GOT3 (cell line): ENCODE measurements around the gene DUSP10.

ENCODE experiments used
- DNase-seq: peaks from one replicate; lab custom pipeline; 2025; ENCODE audit warnings: mixed read lengths; lab: John Stamatoyannopoulos, UW

The DUSP10 gene

DNA sequence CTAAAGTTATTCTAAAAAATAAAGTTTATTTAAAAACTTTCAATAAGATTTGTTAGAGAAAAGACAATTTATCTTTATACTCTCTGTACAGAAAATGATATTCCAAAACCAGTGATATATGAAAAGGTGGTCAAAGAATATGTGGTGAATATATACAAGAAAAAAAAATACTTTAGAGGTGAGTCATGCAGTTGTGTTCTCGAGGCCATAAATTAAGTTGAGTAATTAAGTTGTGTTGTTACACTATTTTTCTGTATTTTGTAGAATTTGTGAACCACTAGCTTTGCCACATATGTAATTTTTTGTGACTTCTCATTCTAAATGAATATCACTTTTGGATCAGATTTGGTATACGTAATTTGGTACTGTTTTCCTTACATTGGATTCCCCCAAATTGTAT lies 23.6 kb upstream of the DUSP10 start:
- DNase-seq, result no peak

DNA sequence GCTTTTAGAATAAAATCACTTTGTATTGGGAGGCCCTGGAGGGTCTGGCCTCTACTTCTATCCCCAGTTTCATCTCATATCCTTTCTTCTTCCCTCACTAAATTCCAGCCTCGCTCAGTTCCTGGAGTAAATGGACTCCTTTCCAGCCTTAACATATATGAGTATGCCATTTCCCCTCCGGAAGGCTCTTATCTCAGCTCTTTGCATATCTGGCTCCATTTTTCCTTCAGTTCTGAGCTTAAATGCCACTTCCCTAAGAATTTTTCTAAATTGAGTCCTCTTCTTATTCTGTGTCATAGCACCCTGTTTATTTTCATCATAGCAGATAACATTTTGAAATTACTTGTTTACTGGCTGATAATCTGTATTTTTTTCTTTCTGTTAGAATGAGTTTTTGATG lies 20.2 kb upstream of the DUSP10 start:
- no peak for DNase-seq

DNA sequence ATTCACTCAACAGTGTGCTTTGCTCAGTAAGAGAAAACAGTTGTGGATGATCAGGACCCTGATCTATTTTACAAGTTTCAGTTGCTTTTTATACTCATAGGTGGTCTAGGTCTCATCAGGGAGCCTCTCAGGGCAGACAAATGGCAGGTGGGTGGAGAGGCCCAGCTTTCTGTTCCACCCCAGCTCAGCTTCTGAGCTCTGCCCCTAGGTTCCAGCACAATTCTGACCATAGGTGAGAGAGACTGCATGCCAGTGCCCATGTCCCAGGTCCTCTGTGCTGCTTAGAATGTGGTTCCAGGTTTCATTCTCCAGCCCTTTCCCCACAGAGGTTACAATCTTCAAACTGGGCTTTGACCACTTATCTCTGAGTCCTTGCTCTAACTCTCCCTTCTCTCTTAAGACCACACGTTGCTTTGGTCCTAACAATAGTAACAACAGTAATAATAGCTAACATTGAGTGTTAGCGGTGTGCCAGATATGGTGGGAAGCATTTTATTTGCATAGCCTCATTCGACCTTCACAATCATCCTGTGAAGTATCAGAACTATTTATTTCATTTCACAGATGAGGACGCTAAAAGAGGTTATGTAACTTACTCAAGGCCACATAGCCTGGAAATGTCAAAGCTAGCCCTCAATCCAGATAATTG lies 19.6 kb upstream of the DUSP10 start:
- DNase-seq, result no peak

DNA sequence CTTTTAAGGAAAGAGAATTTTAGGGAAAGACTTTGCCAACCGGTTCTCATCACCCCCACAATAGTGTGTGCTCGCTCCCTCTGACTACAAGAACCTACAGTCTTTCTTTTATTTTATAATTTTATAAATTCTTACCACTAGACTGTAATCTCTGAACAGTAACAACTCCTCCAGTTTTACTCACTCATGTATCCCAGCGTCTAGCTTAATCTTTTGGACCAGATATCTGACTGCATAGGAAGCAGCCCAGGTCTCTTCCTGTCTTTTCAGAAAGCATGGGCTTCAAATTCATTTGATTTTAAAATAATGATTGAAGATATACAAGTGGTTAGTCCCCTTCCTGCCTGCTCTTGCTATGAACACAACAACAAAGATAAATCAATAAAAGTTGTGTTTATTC lies 19.0 kb upstream of the DUSP10 start:
- DNase-seq, result no peak

DNA sequence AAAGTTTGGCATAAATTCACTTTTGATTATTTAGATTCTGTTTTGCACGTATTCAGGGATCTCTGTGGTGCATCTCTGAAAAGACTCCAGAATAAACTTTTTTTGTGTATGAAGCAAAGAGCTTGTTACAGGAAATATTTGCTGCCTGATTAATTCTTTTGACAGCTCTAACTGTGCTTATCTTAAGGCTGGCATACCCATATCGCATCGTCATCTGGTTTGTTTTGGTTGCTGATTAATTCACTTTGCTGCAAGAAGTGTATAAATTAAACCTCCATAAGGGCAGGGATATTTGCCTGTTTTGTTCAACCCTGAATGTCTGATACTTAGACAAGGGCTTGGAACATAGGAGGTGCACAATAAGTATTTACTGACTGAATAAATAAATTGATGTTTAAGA lies 17.5 kb upstream of the DUSP10 start:
- no peak for DNase-seq

DNA sequence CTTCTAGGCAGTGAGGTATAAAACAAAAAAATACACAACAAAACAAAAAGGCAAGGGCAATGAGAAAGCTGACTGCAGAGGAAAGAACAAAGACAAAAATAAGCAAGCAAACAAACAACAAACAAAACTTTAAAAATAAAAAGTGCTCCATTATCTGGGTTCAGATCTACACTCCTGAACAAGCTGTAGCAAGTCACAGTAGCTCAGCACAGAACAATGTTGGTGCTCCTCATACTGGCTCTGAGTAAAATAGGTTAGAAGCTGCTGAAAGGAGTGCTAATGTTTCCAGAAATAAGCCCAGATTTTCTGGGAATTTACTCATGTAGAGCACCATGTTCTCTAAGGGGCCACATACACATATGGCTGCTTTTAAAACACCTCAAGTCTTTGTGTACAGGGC lies 16.6 kb upstream of the DUSP10 start:
- no peak for DNase-seq

DNA sequence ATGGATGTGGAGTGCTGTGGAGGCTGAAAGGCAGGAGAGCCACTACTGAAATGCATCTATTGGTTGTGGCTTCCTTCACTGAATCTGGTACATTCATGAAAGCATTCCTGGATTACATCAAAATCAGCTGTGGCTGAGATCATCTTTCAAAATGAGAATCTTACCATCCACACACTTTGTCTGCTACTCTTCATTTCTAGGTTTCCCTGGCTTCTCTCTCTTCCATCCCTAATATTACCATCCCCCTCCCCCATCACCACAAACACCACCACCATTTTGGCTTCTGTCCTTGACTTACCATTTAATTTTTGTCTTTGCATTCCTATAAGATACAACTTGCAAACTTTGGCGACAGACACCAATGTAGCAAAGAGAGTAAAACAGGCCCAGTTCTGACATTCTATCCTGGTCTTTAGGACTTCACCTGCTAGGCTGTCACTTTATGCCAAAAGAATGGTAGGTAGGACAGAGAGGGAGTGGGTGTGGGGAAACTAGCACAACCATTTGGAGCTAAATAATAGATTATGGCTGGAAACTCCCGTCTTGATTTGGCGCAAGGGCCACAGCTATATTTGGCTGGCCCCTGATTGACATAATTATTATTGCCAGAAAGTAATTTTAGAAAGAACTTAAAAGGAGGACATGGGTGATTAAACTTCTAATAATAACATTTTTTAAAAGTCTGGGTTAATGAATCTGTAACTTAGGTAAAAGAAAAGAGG lies 15.1 kb upstream of the DUSP10 start:
- DNase-seq, result no peak

DNA sequence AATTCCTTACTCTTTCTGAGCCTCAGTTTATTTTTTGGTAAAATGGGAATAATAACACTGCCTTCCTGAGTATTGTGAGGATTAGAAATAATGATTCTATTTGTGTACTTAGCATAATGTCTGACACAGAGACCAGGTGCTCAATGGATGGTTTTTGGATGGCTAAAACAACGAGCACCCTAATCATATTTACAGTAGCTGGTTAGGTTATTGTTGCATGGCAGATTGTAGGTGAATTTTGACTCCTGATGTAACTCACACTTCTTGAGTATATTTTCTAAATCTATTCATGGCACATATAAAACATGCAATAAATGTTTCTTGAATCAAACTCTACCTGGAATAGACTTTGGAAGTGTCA lies 11.9 kb upstream of the DUSP10 start:
- no peak for DNase-seq

DNA sequence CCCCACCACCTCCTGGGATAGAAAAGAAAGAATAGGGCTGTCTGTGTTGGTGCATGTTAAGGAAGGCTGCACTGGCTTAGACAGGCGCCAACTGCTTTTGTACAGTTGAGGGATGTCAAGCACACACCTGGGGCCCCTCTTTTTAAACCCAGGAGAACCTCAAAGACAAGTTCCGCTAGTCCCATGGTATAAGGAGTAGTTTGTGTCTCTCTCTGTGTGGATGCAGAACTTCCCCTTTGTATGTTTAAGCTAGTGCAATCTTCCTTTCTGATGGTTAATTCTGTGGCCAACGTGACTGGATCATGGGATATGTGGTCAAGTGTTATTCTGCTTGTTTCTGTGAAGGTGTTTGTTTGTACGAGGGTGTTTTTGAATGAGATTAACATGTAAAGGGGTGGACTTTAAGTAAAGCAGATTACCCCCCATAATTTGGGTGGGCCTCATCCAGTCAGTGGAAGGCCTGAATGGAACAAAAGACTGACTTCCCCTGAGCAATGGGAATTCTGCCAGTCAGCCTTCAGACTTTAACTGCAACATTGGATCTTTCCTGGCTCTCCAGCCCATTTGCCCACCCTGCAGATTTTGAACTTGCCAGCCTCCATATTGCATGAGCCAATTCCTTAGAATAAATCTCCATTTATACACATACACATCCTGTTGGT lies 9.5 kb upstream of the DUSP10 start:
- DNase-seq, result no peak

DNA sequence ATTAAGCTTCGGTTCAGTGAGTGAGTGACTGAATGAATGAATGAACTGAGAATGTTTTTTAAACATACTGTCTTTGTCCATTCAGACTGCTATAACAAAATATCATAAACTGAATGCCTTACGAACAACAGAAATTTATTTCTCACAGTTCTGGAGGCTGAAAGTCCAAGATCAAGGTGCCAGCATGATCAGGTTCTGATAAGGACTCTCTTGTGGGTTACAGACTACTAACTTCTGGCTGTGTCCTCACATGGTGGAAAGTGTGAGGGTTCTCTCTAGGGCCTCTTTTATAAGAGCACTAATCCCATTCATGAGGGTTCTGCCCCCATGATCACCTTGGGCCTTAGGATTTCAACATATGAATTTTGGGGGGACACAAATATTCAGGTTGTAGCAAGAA lies 7.1 kb upstream of the DUSP10 start:
- DNase-seq, result no peak

DNA sequence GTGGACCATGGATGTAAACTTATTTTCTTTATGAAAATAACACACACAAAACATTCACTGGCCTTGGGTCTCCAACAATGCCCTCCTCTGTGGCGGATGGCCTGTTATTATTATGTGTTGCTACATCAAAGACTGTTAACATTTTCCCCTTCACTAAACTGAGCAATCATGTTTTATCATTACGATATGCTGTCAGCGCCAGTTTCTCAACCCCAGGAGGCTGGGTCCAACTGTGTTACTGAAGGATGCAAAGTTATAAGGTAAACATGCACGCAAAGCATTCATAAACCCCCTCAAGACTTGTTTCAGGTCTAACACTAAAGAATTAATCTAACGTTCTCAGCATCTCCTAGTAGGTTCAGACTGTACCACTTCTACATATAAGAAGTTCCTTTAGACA lies 6.0 kb upstream of the DUSP10 start:
- no peak for DNase-seq

DNA sequence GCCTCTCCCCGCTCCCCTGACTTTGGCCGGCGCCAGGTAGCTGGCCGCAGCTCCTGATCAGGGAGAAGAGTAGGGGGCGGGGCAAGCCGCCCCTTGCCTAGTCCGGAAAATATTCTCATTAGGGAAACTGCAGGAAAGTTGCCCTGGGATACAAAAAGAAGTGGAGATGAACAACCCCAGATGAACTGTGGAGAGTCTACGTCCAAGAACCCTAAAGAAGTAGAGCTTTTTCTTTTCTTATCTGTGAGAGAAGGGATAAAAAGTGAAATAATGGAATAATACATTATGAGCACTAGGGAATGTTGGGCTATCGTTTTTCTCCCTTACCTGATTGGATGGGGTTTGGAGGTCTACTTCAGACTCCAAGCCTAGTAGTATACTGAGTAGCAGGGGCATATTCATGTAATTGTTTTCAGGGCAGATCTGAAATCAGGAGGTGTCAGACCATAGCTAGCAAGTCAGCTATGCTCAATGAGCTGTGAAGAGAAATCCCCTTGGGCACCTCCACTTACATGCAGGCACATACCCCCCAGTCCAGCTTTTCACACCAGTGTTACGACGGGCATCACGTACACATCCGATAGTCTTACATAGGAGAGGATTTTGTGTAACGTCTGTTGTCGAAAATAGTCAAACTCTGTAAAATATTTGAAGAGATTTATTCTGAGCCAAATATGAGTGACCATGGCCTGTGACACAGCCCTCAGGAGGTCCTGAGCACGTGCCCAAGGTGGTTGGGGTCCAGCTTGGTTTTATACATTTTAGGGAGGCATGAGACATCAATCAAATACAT lies 1.7 kb upstream of the DUSP10 start:
- DNase-seq, result no peak

DNA sequence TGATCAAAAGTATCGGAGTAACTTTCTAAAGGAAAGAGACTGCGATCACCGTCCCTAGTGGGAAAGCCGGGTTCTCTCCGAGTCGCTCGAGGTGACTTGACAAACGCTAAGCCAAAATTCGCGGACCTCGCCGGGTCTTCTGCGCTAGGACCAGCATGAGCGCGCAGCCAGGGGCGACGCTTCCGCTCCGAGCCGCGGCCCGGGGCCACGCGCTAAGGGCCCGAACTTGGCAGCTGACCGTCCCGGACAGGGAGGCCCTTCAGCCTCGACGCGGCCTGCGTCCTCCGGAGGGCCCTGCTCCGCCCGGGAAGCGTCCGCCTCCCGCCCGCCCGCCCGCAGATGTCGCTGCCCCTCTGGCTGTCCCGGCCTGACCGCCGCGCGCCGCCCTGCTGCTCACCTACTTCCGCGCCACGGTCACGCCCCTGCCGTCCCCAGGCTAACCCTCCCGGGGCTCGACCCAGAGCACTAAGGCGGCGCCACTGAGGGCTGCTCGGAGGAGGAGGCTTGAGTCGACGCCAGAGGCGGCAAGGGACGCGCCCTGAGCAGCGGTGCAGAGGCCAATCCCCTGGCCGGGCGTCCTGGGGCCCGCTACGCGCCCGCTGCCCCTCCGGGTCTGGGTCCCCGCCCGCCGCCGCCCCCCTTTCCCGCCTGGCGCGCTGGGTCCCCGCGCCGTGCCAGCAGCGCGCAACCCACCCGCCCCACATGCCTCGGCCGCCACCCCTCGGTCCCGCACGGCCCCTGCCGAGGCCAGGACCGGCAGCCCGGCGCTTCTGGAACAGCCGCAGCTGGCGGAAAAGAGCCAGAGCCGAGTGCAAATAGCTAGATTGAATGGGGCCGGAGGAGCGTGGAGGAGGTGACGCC lies 896 bp upstream of the DUSP10 start:
- DNase-seq, result no peak

DNA sequence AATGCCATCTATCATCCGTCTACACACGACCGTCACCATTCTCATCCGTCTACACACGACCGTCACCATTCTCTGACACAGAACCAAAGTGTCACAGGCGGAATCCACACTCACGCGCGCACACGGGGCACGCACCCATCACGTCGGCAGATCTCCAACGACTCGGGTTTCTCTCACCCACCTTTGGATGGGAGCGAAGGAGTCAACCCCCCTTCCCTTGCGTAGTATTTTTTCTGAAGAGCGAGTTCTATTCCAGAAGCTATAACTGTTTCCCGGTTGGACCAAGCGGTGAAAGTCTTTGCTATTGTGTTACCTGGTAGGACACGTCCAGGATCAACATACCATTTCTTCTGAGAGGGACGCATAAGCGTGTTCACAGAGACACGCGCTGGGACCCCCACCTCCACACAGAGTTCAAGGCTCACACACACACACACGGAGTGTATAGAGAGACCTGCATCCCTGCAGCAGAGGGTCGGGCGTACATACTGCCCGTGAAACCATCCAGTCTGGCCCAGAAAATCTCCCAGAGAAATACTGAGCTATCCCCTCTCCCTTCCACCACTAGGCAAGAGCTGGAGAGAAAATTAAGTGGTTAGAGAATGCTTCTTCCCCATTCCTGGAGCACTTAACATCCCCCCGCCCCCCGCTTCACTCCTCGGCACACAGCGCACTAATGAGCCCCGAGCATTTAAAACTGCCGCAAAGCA lies 741 bp downstream of the DUSP10 start:
- DNase-seq, result no peak

DNA sequence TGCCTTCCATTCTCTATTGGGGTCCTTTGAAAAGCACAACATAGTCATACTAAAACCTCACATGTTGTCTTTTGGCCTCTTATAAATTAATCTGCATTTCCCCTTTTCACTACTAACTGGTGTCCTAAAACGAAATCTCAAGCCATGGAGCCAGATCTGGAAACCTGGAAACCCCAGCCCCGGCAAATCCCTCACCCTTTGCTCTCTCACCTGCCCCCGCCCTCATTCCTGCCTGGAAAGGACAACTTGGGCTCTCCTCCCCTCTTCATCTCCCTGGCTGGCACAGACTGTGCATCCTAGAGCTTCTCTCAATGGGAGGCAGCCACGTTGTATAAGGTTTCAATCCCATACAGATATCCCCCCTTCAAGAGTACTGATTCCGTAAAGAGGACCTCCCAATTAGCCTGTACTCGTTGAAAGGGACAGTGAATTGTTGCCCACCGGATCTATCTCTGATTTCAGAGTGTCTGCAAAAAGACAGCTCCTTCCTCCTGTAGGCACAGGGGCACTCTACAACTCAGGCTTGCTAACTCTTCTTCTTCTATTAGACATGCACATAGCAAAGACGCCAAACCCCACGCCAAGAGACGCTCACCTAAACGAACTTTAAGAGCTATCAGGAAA lies 1.4 kb downstream of the DUSP10 start:
- DNase-seq, result no peak

DNA sequence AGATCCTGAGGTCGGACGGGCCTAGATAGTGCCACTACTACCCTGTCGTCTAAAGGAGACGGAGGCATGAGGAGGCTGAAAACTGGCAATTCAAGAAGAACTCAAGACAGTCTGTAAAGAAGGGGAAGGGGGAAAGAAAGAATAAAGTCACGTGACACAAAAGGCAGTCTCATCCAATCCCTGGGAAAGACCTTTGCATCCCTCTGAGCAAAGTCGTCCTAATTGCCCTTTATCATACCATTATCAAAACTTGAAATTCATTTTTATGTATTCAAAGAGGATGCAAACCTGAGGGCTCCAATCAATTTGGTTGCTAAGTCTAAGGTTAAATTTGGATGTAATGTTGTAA lies 2.2 kb downstream of the DUSP10 start:
- DNase-seq, result no peak

DNA sequence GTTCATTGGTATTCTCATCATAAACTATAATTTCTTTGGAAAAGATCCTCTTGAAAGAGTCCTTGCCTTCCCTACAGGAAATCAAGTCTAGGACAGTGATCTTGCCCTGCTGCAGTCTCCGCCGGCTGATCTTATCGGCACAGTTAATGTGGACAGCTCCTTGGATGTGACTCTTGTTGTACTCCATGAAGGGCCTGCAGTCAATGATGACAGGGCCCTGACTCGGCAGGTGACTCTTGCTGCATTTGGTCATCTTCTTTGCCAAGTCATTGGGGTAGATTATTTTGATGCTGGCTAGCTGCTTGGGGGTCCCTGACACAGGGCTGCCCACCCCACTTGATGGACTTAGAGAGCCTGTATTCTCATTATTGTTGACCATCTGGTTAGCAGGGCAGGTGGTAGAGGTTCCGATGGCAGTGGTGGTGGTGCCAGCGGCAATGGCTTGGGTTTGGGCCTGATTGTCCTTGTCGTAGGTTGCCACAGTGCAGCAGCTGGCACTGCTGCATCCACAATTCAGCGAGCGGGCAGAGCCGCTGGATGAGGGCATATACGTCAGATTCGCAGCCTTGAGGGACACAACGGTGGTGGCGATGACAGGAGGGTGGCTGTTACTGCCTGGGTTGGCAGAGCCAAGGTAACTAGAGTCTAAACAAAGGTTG lies 2.7 kb downstream of the DUSP10 start:
- no peak for DNase-seq

DNA sequence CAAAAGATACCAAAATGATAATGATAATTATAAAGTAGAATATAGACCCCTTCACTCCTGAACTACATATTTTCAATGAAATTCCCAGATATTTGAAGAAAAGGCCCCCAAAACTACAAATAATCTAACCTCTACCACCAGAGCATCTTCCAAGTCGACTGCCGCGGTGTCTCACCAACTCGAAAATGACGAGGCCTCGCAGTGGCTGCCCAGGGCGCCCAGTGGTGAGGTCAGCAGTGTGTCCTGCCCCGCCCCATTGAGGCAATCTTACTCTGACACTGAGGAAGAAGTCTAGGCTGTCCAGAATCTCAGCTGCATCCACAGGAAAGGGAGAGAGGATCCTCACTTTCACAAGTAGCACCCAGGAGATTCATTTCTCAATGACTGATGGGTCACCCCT lies 5.2 kb downstream of the DUSP10 start:
- DNase-seq, result no peak

DNA sequence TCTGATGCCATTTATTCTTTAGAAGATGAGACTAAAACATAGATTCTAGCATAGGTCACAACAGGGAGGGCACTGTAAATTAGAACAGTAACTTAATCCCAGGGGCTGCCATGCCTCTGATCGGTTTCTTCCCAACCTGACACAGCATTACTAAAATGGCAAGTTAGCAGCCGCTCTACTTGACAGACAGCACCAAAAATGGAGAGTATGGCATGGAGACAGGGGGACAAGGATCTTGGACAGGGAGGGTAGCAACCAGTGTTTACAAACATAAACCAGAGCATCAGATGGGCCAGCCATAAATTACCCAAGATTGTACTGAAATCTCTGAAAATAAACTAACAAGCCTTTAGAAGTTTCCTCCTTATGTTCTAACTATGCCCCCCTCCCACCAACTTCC lies 5.9 kb downstream of the DUSP10 start:
- no peak for DNase-seq

DNA sequence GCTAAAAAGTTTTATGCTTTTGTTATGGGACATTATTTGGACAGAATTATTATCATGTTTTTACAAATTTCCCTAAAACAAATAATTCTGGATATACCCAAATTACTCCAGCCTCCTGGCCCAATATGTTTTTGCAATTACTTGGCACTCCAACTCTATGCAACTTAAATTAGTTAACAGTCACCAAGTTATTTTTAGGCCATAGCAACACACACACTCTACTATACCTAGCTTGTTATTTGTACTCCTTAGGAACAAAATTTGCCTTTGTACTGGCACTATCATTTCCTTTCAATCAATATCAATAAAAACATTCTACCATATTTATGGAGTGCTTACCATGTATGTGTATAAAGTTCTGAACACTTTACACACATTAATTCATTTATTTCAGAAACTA lies 7.7 kb downstream of the DUSP10 start:
- DNase-seq, result no peak
